ENCODE results near the gene LGALS7B.
"Not testable (repeated sequence)": the region's sequence is repeated elsewhere in the genome, so short reads cannot be mapped to it uniquely, and the experiment has no call there.

Gene LGALS7B

DNA sequence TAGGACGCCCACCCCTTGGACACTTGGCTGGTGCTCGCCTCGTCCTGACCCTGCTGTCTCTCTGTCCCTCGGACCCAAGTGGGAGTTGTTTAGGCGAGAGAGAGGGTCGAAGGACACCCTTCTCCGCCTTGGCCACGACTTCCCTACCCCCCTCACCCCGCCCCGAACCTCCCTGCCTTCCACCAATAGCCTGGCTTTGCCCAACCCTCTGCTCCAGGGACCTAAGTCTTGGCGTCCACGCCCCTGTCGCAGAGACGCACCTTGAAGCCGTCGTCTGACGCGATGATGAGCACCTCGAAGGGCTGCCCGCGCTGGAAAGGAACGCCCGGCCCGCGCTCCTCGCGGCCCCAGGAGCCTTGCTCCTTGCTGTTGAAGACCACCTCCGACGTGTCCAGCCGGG lies 17.4 kb upstream of the LGALS7B start:
- H3K4me2 ChIP-seq (ENCODE audit: low read depth, low read length); DNase-seq; H3K9me3 ChIP-seq (replicated peaks; ENCODE audit: insufficient read depth, low read length); H3K36me3 ChIP-seq (replicated peaks; ENCODE audit: insufficient read depth, low read length); H3K9me2 ChIP-seq (replicated peaks; ENCODE audit: insufficient read depth, low read length); H4K20me1 ChIP-seq (ENCODE audit: insufficient read depth, low read length); H3K27me3 ChIP-seq (replicated peaks; ENCODE audit: insufficient read depth, low read length); H3K4me1 ChIP-seq (ENCODE audit: low read length); H3F3A ChIP-seq (ENCODE audit: insufficient read depth, low read length); H3K9ac ChIP-seq (ENCODE audit: low read length); H3K79me2 ChIP-seq (ENCODE audit: low read length); H3K4me3 ChIP-seq (ENCODE audit: low read length); H3K27ac ChIP-seq (ENCODE audit: low read length); H2AFZ ChIP-seq (ENCODE audit: low read length): not testable (repeated sequence)

DNA sequence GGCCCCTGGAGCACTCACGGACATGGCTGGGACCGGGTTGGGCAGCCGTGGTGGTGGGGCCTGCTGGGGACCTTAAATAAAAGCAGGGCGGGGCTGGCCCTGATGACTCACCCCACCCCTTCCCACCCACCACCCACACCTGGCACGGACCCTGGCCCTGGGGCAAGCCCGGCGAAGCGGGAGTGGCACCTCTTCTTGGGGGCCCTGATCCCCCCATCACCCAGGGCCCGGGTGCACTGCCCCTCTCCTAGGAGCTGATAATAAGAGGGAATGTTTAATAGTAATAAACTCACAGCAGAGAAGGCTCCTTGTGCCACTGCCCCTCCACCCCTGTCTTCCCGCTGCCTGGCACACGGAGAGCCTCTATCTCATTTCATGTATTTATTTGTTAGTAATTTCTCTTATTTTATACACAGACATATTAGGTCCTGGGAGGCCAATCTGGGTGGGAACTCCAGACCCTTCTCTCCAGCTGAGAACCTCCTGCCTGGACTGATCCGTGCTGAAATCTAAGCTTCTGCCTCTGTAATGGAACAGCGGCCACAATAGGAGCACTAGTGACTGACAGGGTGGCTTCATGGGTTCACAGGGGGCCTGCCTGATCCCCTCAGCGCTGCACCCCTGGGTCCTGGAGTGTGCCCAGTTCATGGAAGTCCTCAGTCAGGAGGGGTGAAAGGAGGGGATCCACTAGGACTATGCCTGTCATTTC lies 15.4 kb upstream of the LGALS7B start, which contains the start of gene LGALS7:
TSS of gene LGALS7 (minus strand) at position 49 of the 709 bp plus-strand sequence. CDS start at position 24, 25 bp downstream.
- no peaks in the 10 kb centered on the region for H3F3A ChIP-seq (ENCODE audit: insufficient read depth, low read length)
- H4K20me1 ChIP-seq (ENCODE audit: insufficient read depth, low read length) = no peaks in the 10 kb centered on the region
- no peak within 1 kb of the TSS for H3K4me3 ChIP-seq (ENCODE audit: low read length)
- no peaks in the 10 kb centered on the region for H3K9me2 ChIP-seq (replicated peaks; ENCODE audit: insufficient read depth, low read length)
- peaks cover 7% of the 10 kb centered on the region for H3K27me3 ChIP-seq (replicated peaks; ENCODE audit: insufficient read depth, low read length)
- H3K27ac ChIP-seq (ENCODE audit: low read length) = no peak within 1 kb of the TSS
- H3K9me3 ChIP-seq (replicated peaks; ENCODE audit: insufficient read depth, low read length) = no peaks in the 10 kb centered on the region
- TF ChIP-seq EZH2 (optimal IDR thresholded peaks at IDR 0.05; ENCODE audit: low read depth, low read length) = no peak
- TF ChIP-seq, protein P1, sequence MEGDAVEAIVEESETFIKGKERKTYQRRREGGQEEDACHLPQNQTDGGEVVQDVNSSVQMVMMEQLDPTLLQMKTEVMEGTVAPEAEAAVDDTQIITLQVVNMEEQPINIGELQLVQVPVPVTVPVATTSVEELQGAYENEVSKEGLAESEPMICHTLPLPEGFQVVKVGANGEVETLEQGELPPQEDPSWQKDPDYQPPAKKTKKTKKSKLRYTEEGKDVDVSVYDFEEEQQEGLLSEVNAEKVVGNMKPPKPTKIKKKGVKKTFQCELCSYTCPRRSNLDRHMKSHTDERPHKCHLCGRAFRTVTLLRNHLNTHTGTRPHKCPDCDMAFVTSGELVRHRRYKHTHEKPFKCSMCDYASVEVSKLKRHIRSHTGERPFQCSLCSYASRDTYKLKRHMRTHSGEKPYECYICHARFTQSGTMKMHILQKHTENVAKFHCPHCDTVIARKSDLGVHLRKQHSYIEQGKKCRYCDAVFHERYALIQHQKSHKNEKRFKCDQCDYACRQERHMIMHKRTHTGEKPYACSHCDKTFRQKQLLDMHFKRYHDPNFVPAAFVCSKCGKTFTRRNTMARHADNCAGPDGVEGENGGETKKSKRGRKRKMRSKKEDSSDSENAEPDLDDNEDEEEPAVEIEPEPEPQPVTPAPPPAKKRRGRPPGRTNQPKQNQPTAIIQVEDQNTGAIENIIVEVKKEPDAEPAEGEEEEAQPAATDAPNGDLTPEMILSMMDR (IDR thresholded peaks at IDR 0.05; ENCODE audit: low read length) = no peak
- no peak for TF ChIP-seq EZH2phosphoT487 (IDR thresholded peaks at IDR 0.05; ENCODE audit: low read length)
- H3K4me1 ChIP-seq (ENCODE audit: low read length) = no peaks in the 10 kb centered on the region
- H3K4me2 ChIP-seq (ENCODE audit: low read depth, low read length) = no peak within 1 kb of the TSS
- no peak for DNase-seq
- no peak within 1 kb of the TSS for H3K9ac ChIP-seq (ENCODE audit: low read length)
- H2AFZ ChIP-seq (ENCODE audit: low read length) = no peak within 1 kb of the TSS
- H3K36me3 ChIP-seq (replicated peaks; ENCODE audit: insufficient read depth, low read length) = no peaks in the 10 kb centered on the region
- H3K79me2 ChIP-seq (ENCODE audit: low read length) = no peaks in the 10 kb centered on the region

DNA sequence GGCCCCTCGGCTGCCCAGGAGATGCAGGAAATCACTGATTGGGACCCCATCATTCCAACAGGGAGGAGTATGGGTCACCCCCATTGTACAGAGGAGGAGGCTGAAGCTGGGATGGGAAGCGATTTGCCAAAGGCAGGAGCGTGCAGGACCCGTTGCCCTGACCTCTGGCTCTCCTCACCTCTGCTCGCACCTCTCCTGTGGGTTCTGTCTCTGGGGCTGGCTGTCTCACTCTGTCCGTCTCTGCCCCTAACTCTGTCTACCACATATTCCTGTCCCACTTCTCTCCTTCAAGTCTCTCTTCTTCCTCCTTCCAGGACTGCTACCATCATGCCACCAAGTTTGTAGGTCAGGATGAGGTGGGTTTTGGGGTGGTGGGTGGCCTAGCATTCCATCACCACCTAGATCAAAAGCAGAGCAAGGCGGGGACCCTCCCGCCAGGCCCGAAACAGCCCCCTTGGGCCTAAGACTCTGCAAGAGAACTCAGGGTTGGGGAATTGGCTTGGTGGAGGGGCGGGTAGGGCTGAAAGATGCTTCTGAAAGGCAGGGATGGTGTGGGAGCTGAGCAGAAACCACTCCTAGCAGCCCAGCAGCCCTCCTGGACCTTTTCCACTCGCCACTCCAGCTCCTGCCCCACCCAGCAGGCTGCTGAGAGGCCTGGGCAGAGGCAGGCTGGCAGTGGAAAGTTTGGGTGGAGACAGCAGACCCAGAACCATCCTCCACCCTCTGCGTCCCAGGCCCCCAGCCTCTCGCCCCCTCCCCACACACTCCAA lies 14.6 kb upstream of the LGALS7B start:
- no peaks in the 10 kb centered on the region for H3K9me2 ChIP-seq (replicated peaks; ENCODE audit: insufficient read depth, low read length)
- no peak overlapping the region for H3K4me2 ChIP-seq (ENCODE audit: low read depth, low read length)
- no peaks in the 10 kb centered on the region for H3K79me2 ChIP-seq (ENCODE audit: low read length)
- no peaks in the 10 kb centered on the region for H3F3A ChIP-seq (ENCODE audit: insufficient read depth, low read length)
- no peak overlapping the region for H2AFZ ChIP-seq (ENCODE audit: low read length)
- H3K36me3 ChIP-seq (replicated peaks; ENCODE audit: insufficient read depth, low read length) = no peaks in the 10 kb centered on the region
- H3K27me3 ChIP-seq (replicated peaks; ENCODE audit: insufficient read depth, low read length) = peaks cover 12% of the 10 kb centered on the region
- no peak for DNase-seq
- no peaks in the 10 kb centered on the region for H3K4me1 ChIP-seq (ENCODE audit: low read length)
- no peaks in the 10 kb centered on the region for H3K9me3 ChIP-seq (replicated peaks; ENCODE audit: insufficient read depth, low read length)
- H3K4me3 ChIP-seq (ENCODE audit: low read length) = no peak overlapping the region
- H3K9ac ChIP-seq (ENCODE audit: low read length) = no peak overlapping the region
- H4K20me1 ChIP-seq (ENCODE audit: insufficient read depth, low read length) = no peaks in the 10 kb centered on the region
- TF ChIP-seq EZH2 (optimal IDR thresholded peaks at IDR 0.05; ENCODE audit: low read depth, low read length) (no peak), EZH2phosphoT487 (IDR thresholded peaks at IDR 0.05; ENCODE audit: low read length) (no peak)
- H3K27ac ChIP-seq (ENCODE audit: low read length) = no peak overlapping the region

DNA sequence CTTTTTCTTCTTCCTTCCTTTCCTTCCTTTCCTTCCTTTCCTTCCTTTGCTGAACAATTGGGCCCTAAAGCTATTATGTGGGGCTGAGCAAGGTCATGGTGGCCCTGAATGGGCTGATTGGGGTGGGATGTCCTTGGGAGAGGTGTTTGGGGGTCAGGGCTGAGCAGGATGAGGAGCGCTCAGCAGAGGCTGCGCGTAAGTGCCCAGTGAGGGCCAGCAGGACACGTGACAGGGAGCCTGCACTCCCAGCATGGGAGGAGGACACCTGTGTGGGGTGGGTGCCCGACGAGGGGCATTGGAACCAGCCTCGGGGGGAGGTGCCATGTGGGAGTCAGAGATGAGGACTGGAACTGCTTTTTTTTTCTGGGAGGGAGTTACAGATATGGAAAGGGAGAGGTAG lies 10.3 kb upstream of the LGALS7B start:
- H2AFZ ChIP-seq (ENCODE audit: low read length) = no peak overlapping the region
- H4K20me1 ChIP-seq (ENCODE audit: insufficient read depth, low read length) = no peaks in the 10 kb centered on the region
- no peak overlapping the region for H3K4me3 ChIP-seq (ENCODE audit: low read length)
- no peak overlapping the region for H3K9ac ChIP-seq (ENCODE audit: low read length)
- no peaks in the 10 kb centered on the region for H3K4me1 ChIP-seq (ENCODE audit: low read length)
- TF ChIP-seq EZH2phosphoT487 (IDR thresholded peaks at IDR 0.05; ENCODE audit: low read length) (no peak), EZH2 (optimal IDR thresholded peaks at IDR 0.05; ENCODE audit: low read depth, low read length) (no peak)
- TF ChIP-seq, protein P1 (IDR thresholded peaks at IDR 0.05; ENCODE audit: low read length) = no peak
- no peak for DNase-seq
- no peaks in the 10 kb centered on the region for H3K9me3 ChIP-seq (replicated peaks; ENCODE audit: insufficient read depth, low read length)
- no peak overlapping the region for H3K4me2 ChIP-seq (ENCODE audit: low read depth, low read length)
- H3K9me2 ChIP-seq (replicated peaks; ENCODE audit: insufficient read depth, low read length) = no peaks in the 10 kb centered on the region
- no peaks in the 10 kb centered on the region for H3F3A ChIP-seq (ENCODE audit: insufficient read depth, low read length)
- H3K36me3 ChIP-seq (replicated peaks; ENCODE audit: insufficient read depth, low read length) = no peaks in the 10 kb centered on the region
- no peak overlapping the region for H3K27ac ChIP-seq (ENCODE audit: low read length)
- peaks cover 39% of the 10 kb centered on the region for H3K27me3 ChIP-seq (replicated peaks; ENCODE audit: insufficient read depth, low read length)
- H3K79me2 ChIP-seq (ENCODE audit: low read length) = no peaks in the 10 kb centered on the region

Measured in MM.1S (cell line).